ENCODE measurements around the gene NDUFAF4.

DNA sequence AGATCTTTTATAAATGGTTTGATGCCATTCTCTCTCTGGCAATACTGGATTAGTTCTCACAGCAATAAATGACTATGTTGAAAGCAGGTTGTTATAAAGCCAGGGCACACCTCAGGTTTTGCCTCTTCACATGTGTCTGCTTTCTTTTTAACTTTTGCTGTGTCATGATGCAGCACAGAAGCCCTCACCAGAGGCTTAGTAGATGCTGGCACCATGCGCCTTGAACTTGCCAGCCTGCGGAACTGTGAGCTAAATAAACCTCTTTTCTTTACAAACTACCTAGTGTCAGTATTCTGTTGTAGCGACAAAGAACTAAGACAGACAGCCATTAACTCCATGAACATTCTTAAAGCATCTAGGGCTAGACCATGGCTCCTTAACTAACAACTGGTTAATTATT is 45.1 kb downstream of the NDUFAF4 start:
- TF ChIP-seq, protein P1, sequence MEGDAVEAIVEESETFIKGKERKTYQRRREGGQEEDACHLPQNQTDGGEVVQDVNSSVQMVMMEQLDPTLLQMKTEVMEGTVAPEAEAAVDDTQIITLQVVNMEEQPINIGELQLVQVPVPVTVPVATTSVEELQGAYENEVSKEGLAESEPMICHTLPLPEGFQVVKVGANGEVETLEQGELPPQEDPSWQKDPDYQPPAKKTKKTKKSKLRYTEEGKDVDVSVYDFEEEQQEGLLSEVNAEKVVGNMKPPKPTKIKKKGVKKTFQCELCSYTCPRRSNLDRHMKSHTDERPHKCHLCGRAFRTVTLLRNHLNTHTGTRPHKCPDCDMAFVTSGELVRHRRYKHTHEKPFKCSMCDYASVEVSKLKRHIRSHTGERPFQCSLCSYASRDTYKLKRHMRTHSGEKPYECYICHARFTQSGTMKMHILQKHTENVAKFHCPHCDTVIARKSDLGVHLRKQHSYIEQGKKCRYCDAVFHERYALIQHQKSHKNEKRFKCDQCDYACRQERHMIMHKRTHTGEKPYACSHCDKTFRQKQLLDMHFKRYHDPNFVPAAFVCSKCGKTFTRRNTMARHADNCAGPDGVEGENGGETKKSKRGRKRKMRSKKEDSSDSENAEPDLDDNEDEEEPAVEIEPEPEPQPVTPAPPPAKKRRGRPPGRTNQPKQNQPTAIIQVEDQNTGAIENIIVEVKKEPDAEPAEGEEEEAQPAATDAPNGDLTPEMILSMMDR (IDR thresholded peaks at IDR 0.05; ENCODE audit: insufficient read depth, low read length), result no peak
- TF ChIP-seq, protein P2, sequence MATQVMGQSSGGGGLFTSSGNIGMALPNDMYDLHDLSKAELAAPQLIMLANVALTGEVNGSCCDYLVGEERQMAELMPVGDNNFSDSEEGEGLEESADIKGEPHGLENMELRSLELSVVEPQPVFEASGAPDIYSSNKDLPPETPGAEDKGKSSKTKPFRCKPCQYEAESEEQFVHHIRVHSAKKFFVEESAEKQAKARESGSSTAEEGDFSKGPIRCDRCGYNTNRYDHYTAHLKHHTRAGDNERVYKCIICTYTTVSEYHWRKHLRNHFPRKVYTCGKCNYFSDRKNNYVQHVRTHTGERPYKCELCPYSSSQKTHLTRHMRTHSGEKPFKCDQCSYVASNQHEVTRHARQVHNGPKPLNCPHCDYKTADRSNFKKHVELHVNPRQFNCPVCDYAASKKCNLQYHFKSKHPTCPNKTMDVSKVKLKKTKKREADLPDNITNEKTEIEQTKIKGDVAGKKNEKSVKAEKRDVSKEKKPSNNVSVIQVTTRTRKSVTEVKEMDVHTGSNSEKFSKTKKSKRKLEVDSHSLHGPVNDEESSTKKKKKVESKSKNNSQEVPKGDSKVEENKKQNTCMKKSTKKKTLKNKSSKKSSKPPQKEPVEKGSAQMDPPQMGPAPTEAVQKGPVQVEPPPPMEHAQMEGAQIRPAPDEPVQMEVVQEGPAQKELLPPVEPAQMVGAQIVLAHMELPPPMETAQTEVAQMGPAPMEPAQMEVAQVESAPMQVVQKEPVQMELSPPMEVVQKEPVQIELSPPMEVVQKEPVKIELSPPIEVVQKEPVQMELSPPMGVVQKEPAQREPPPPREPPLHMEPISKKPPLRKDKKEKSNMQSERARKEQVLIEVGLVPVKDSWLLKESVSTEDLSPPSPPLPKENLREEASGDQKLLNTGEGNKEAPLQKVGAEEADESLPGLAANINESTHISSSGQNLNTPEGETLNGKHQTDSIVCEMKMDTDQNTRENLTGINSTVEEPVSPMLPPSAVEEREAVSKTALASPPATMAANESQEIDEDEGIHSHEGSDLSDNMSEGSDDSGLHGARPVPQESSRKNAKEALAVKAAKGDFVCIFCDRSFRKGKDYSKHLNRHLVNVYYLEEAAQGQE (IDR thresholded peaks at IDR 0.05; ENCODE audit: insufficient replicate concordance, low read depth), result no peak
- TF ChIP-seq POLR2AphosphoS5 (IDR thresholded peaks at IDR 0.05; ENCODE audit: low read depth) (no peak), SPI1 (IDR thresholded peaks at IDR 0.05; ENCODE audit: borderline replicate concordance, low read depth) (no peak)

Measured in HL-60 (cell line).